Measurements from ENCODE around the gene REPIN1.

DNA sequence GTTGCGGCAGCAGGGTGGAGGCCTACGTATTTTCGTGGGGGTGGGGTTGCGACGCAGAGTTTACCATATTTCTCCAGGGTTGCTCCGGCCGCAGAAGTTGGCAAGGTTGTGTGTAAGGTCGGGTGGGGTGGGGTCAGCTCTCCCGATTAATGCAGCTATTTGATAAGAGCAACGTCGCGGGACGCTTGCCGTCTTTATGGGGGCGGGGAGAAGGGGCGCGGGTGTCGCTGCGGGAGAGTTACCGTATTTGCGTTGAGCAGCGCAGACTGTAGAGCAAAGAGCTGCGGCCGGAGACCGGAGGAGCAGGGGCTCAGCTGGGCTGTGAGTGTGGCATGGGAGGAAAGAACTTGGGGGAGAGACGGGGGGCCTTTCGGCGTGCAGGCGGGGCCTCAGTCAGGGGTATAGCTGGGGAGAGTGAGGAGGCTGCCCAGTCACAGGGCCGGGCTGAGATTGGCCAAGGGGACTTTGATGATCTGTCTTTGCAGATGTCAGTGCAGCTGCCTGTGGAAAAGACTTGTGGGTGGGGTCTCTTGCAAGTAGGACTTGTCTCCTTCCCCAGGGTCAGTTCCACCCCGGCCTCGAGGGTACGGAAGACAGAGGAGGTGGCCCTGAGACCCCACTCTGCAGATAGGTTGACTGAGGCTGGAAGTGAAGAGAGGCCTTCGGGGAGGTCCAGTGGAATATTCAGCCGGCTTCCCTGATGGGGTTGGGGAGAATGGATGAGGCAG, 37.1 kb downstream of the REPIN1 start:
- no peak for TF ChIP-seq EZH2phosphoT487 (IDR thresholded peaks at IDR 0.05; ENCODE audit: low read depth)
- no peak for TF ChIP-seq CTCF (IDR thresholded peaks at IDR 0.05; ENCODE audit: low read depth, low read length)

Measured in OCI-LY3 (cell line).